ENCODE results near the gene DNAH2. TPM values are rescaled to one million over a fixed set of nuclear protein-coding genes. Genes with fewer than 3 reads are reported as not detected.

Gene DNAH2
- total RNA-seq, 4 donors from 2014 or later = under 0.01 to 1.4 (median 0.48) TPM

GRCh38 chr17:7775051-7775450 lies 57.5 kb downstream of the DNAH2 start:
- Histone ChIP-seq H3K27ac (no peak overlapping the region), H3K36me3 (no peaks in the 10 kb centered on the region), H3K4me1 (no peaks in the 10 kb centered on the region), H3K4me3 (no peak overlapping the region), H3K27me3 (no peaks in the 10 kb centered on the region), H3K9me3 (no peaks in the 10 kb centered on the region)
- DNase-seq = no peak
- TF ChIP-seq CTCF (IDR thresholded peaks at IDR 0.05) (no peak), POLR2A (IDR thresholded peaks at IDR 0.05) (no peak)
- intact Hi-C loops (cut with DNase I; ENCODE audit: low total_unique reads) = no loop called here

- H3K27ac ChIP-seq = no peak overlapping the region
- H3K9me3 ChIP-seq = no peaks in the 10 kb centered on the region
- no peaks in the 10 kb centered on the region for H3K4me1 ChIP-seq
- no peak for DNase-seq
- intact Hi-C loops (cut with DNase I; ENCODE audit: low total_unique reads) = no loop called here
- H3K27me3 ChIP-seq = no peaks in the 10 kb centered on the region
- TF ChIP-seq CTCF (IDR thresholded peaks at IDR 0.05) = no peak
- no peak for TF ChIP-seq POLR2A (IDR thresholded peaks at IDR 0.05)
- H3K36me3 ChIP-seq = no peaks in the 10 kb centered on the region
- H3K4me3 ChIP-seq = no peak overlapping the region
These were observed 59.5 kb downstream of the DNAH2 start for GRCh38 chr17:7777017-7777416.

- no peak overlapping the region for H3K27ac ChIP-seq
- H3K4me1 ChIP-seq = no peaks in the 10 kb centered on the region
- H3K27me3 ChIP-seq = no peaks in the 10 kb centered on the region
- DNase-seq = no peak
- no peaks in the 10 kb centered on the region for H3K9me3 ChIP-seq
- intact Hi-C loops (cut with DNase I; ENCODE audit: low total_unique reads) = no loop called here
- no peak overlapping the region for H3K4me3 ChIP-seq
- TF ChIP-seq CTCF (IDR thresholded peaks at IDR 0.05) (no peak), POLR2A (IDR thresholded peaks at IDR 0.05) (no peak)
- no peaks in the 10 kb centered on the region for H3K36me3 ChIP-seq
These were observed 63.2 kb downstream of the DNAH2 start for GRCh38 chr17:7780736-7781135.

GRCh38 chr17:7781429-7781828 lies 63.9 kb downstream of the DNAH2 start:
- Histone ChIP-seq H3K27ac (no peak overlapping the region), H3K4me1 (no peaks in the 10 kb centered on the region), H3K27me3 (no peaks in the 10 kb centered on the region), H3K36me3 (no peaks in the 10 kb centered on the region), H3K4me3 (no peak overlapping the region), H3K9me3 (no peaks in the 10 kb centered on the region)
- intact Hi-C loops (cut with DNase I; ENCODE audit: low total_unique reads) = no loop called here
- TF ChIP-seq CTCF (IDR thresholded peaks at IDR 0.05) (no peak), POLR2A (IDR thresholded peaks at IDR 0.05) (no peak)
- no peak for DNase-seq

GRCh38 chr17:7782240-7782639 lies 64.7 kb downstream of the DNAH2 start:
- Histone ChIP-seq H3K36me3 (no peaks in the 10 kb centered on the region), H3K4me1 (no peaks in the 10 kb centered on the region), H3K27me3 (no peaks in the 10 kb centered on the region), H3K4me3 (no peak overlapping the region), H3K27ac (no peak overlapping the region), H3K9me3 (no peaks in the 10 kb centered on the region)
- DNase-seq = no peak
- intact Hi-C loops (cut with DNase I; ENCODE audit: low total_unique reads) = no loop called here
- TF ChIP-seq CTCF (IDR thresholded peaks at IDR 0.05) (peak in 1 of 4 experiments; percentile 19), POLR2A (IDR thresholded peaks at IDR 0.05) (no peak)
